SK-N-SH treated with all-trans-retinoic acid at 6 μM for 48 hours (cell line): ENCODE measurements around the gene ANLN.
"Not testable (repeated sequence)": the region's sequence is repeated elsewhere in the genome, so short reads cannot be mapped to it uniquely, and the experiment has no call there.

Experiments used
- ATAC-seq: fragments of 200-7000 bp; cut with Tn5 transposase; 3 replicates; pipeline ENCODE4 v1.9.1; 2020; ENCODE audit warnings: mild to moderate bottlenecking, moderate library complexity
- ARNTL ChIP-seq: fragments of 450-650 bp; formaldehyde crosslinking; IDR thresholded peaks from 2 replicates; pipeline ENCODE4 v1.5.0; 2020; ENCODE audit warnings: low read depth, mild to moderate bottlenecking, moderate library complexity, borderline replicate concordance
- BACH2 ChIP-seq: fragments of 250-450 bp; sonication (Bioruptor Pico); IDR thresholded peaks from 2 replicates; pipeline ENCODE4 v1.9.0; 2021; ENCODE audit warnings: mild to moderate bottlenecking, borderline replicate concordance
- CREB5 ChIP-seq: fragments of 250-450 bp; sonication (Bioruptor Pico); IDR thresholded peaks from 2 replicates; pipeline ENCODE4 v1.5.1; 2020; ENCODE audit warnings: low read depth, mild to moderate bottlenecking, moderate library complexity
- CSDC2 ChIP-seq: fragments of 250-450 bp; sonication (Bioruptor Pico); IDR thresholded peaks from 2 replicates; pipeline ENCODE4 v1.5.0; 2020; ENCODE audit warnings: mild to moderate bottlenecking, moderate library complexity
- CSRNP3 ChIP-seq: fragments of 250-450 bp; sonication (Bioruptor Pico); IDR thresholded peaks from 2 replicates; pipeline ENCODE4 v1.5.1; 2021; ENCODE audit warnings: mild to moderate bottlenecking, moderate library complexity
- ESRRG ChIP-seq: fragments of 250-450 bp; sonication (Bioruptor Pico); IDR thresholded peaks from 2 replicates; pipeline ENCODE4 v1.6.1; 2021; ENCODE audit warnings: mild to moderate bottlenecking
- GLIS3 ChIP-seq: fragments of 250-450 bp; sonication (Bioruptor Pico); IDR thresholded peaks from 2 replicates; pipeline ENCODE4 v1.5.0; 2020; ENCODE audit warnings: mild to moderate bottlenecking, moderate library complexity
- ISL1 ChIP-seq: fragments of 250-450 bp; sonication (Bioruptor Pico); IDR thresholded peaks from 2 replicates; pipeline ENCODE4 v2.1.2; 2022; ENCODE audit warnings: mild to moderate bottlenecking, moderate library complexity
- OSR1 ChIP-seq: fragments of 250-450 bp; sonication (Bioruptor Pico); IDR thresholded peaks from 2 replicates; pipeline ENCODE4 v1.8.0; 2022; ENCODE audit warnings: moderate library complexity, mild to moderate bottlenecking, inconsistent platforms
- PATZ1 ChIP-seq: fragments of 250-450 bp; sonication (Bioruptor Pico); IDR thresholded peaks from 2 replicates; pipeline ENCODE4 v1.8.0; 2020; ENCODE audit warnings: mild to moderate bottlenecking, moderate library complexity, borderline replicate concordance
- POU6F1 ChIP-seq: fragments of 250-450 bp; sonication (Bioruptor Pico); IDR thresholded peaks from 2 replicates; pipeline ENCODE4 v1.8.0; 2021; ENCODE audit warnings: low read depth, mild to moderate bottlenecking, moderate library complexity, borderline replicate concordance
- PPARA ChIP-seq: fragments of 250-450 bp; sonication (Bioruptor Pico); IDR thresholded peaks from 2 replicates; pipeline ENCODE4 v1.5.0; 2020; ENCODE audit warnings: mild to moderate bottlenecking, borderline replicate concordance
- RARB ChIP-seq: fragments of 250-450 bp; sonication (Bioruptor Pico); IDR thresholded peaks from 2 replicates; pipeline ENCODE4 v1.8.0; 2021; ENCODE audit warnings: mild to moderate bottlenecking, moderate library complexity
- SNAI2 ChIP-seq: fragments of 250-450 bp; sonication (Bioruptor Pico); IDR thresholded peaks from 2 replicates; pipeline ENCODE4 v1.5.0; 2020; ENCODE audit warnings: mild to moderate bottlenecking, moderate library complexity
- TCF4 ChIP-seq: fragments of 250-450 bp; sonication (Bioruptor Pico); IDR thresholded peaks from 2 replicates; pipeline ENCODE4 v1.8.0; 2021; ENCODE audit warnings: mild to moderate bottlenecking, moderate library complexity, borderline replicate concordance
- TOX ChIP-seq: fragments of 250-450 bp; sonication (Bioruptor Pico); IDR thresholded peaks from 2 replicates; pipeline ENCODE4 v1.8.0; 2021; ENCODE audit warnings: mild to moderate bottlenecking, moderate library complexity, borderline replicate concordance
- TSHZ2 ChIP-seq: fragments of 250-450 bp; sonication (Bioruptor Pico); IDR thresholded peaks from 2 replicates; pipeline ENCODE4 v1.5.0; 2020; ENCODE audit warnings: mild to moderate bottlenecking, moderate library complexity
- ZC3H10 ChIP-seq: fragments of 250-450 bp; sonication (Bioruptor Pico); IDR thresholded peaks from 2 replicates; pipeline ENCODE4 v1.5.1; 2021; ENCODE audit warnings: mild to moderate bottlenecking, moderate library complexity
- ZFP3 ChIP-seq: fragments of 250-450 bp; sonication (Bioruptor Pico); IDR thresholded peaks from 2 replicates; pipeline ENCODE4 v1.5.0; 2020; ENCODE audit warnings: mild to moderate bottlenecking, moderate library complexity
- ZFP30 ChIP-seq: fragments of 450-650 bp; formaldehyde crosslinking; IDR thresholded peaks from 2 replicates; pipeline ENCODE4 v1.5.0; 2022; ENCODE audit warnings: mild to moderate bottlenecking, moderate library complexity
- ZNF565 ChIP-seq: fragments of 450-650 bp; formaldehyde crosslinking; conservative IDR thresholded peaks from 2 replicates; pipeline ENCODE4 v1.5.0; 2020; ENCODE audit warnings: low read depth, mild to moderate bottlenecking, moderate library complexity
- ZNF70 ChIP-seq: fragments of 450-650 bp; formaldehyde crosslinking; IDR thresholded peaks from 2 replicates; pipeline ENCODE4 v1.5.0; 2020; ENCODE audit warnings: mild to moderate bottlenecking, moderate library complexity
- ZNF8 ChIP-seq: fragments of 450-650 bp; formaldehyde crosslinking; IDR thresholded peaks from 2 replicates; pipeline ENCODE4 v1.5.0; 2020; ENCODE audit warnings: mild to moderate bottlenecking, moderate library complexity

ANLN gene

GRCh38 chr7:36496576-36496975, 106.9 kb downstream of the ANLN start:
- ATAC-seq: no peak
- no peak for TF ChIP-seq ZC3H10 (CRISPR knock-in tag)
- TF ChIP-seq CSRNP3 (CRISPR knock-in tag): no peak
- TF ChIP-seq POU6F1 (CRISPR knock-in tag): no peak
- no peak for TF ChIP-seq RARB (CRISPR knock-in tag)
- TF ChIP-seq ZFP3 (CRISPR knock-in tag): no peak
- TF ChIP-seq ARNTL (CRISPR knock-in tag): no peak
- no peak for TF ChIP-seq ESRRG
- TF ChIP-seq ZNF565 (CRISPR knock-in tag): no peak
- no peak for TF ChIP-seq ISL1
- no peak for TF ChIP-seq CSDC2
- TF ChIP-seq PATZ1 (CRISPR knock-in tag): no peak
- TF ChIP-seq ZFP30 (CRISPR knock-in tag): no peak
- TF ChIP-seq SNAI2 (CRISPR knock-in tag): no peak
- no peak for TF ChIP-seq GLIS3 (CRISPR knock-in tag)
- no peak for TF ChIP-seq CREB5
- TF ChIP-seq TOX (CRISPR knock-in tag): no peak
- TF ChIP-seq ZNF70 (CRISPR knock-in tag): no peak
- no peak for TF ChIP-seq OSR1 (CRISPR knock-in tag)
- no peak for TF ChIP-seq BACH2 (CRISPR knock-in tag)
- TF ChIP-seq TSHZ2 (CRISPR knock-in tag): no peak

GRCh38 chr7:36497176-36497575, 107.5 kb downstream of the ANLN start:
- ATAC-seq: not testable (repeated sequence)

- ATAC-seq: no peak; the same call in 2 of the 3 replicates
- no peak for TF ChIP-seq RARB (CRISPR knock-in tag)
- TF ChIP-seq ISL1: no peak
- TF ChIP-seq POU6F1 (CRISPR knock-in tag): no peak
- TF ChIP-seq ZC3H10 (CRISPR knock-in tag): no peak
- no peak for TF ChIP-seq TSHZ2 (CRISPR knock-in tag)
- no peak for TF ChIP-seq TOX (CRISPR knock-in tag)
- no peak for TF ChIP-seq OSR1 (CRISPR knock-in tag)
- no peak for TF ChIP-seq ZNF8 (CRISPR knock-in tag)
- no peak for TF ChIP-seq PPARA
- TF ChIP-seq TCF4 (CRISPR knock-in tag): no peak
- no peak for TF ChIP-seq ZNF565 (CRISPR knock-in tag)
Observed at GRCh38 chr7:36497775-36498174, 108.1 kb downstream of the ANLN start.
